GM12878 (cell line): ENCODE data around the gene ZSWIM6. TPM values are rescaled to one million over a fixed set of nuclear protein-coding genes. Genes with fewer than 3 reads are reported as not detected.

Experiments used
- CREB1 ChIP-seq: IDR thresholded peaks from 2 replicates; pipeline ENCODE4 v1.6.1; 2012; ENCODE audit warnings: low read depth, mild to moderate bottlenecking, inconsistent platforms
- EGR1 ChIP-seq, 2 experiments: IDR thresholded peaks; 1 replicate in 1 of 2; 2 replicates in 1 of 2; pipeline ENCODE4 v1.6.1; 2011 to 2012; ENCODE audit warnings: low read depth in 2 of 2, low read length in 2 of 2, borderline replicate concordance in 1 of 2, mild to moderate bottlenecking in 1 of 2, moderate library complexity in 1 of 2
- EP300 ChIP-seq, 2 experiments: fragments of 150-350 bp in 1 of 2; IDR thresholded peaks; 2 replicates each; pipeline ENCODE4 v1.6.1; 2011 to 2012; ENCODE audit warnings: low read depth in 2 of 2, low read length in 2 of 2, borderline replicate concordance in 1 of 2, improper control_type of control experiment in 1 of 2, inconsistent platforms in 1 of 2; ENCODE audit not compliant: control insufficient read depth in 1 of 2
- IRF4 ChIP-seq: IDR thresholded peaks from 2 replicates; pipeline ENCODE4 v1.6.1; 2011; ENCODE audit warnings: low read depth, low read length
- SMAD1 ChIP-seq: fragments of 450-650 bp; IDR thresholded peaks from 2 replicates; pipeline ENCODE4 v1.6.1; 2018; ENCODE audit warnings: mild to moderate bottlenecking, low read depth; ENCODE audit not compliant: partially characterized antibody
- SMAD5 ChIP-seq: IDR thresholded peaks from 2 replicates; pipeline ENCODE4 v1.6.1; 2016; ENCODE audit warnings: antibody characterized with exemption, low read depth
- SP1 ChIP-seq: IDR thresholded peaks from one replicate; pipeline ENCODE4 v1.6.1; 2011; ENCODE audit warnings: low read depth, low read length
- SREBF1 ChIP-seq: IDR thresholded peaks from 2 replicates; pipeline ENCODE4 v1.6.1; 2012; ENCODE audit warnings: mild to moderate bottlenecking, low read length
- TCF3 ChIP-seq: IDR thresholded peaks from 2 replicates; pipeline ENCODE4 v1.6.1; 2012; ENCODE audit warnings: low read depth, mild to moderate bottlenecking, low read length, borderline replicate concordance; ENCODE audit not compliant: insufficient read depth
- ZNF384 ChIP-seq: IDR thresholded peaks from 2 replicates; pipeline ENCODE4 v1.6.1; 2012; ENCODE audit warnings: low read depth, mild to moderate bottlenecking, low read length, improper control_type of control experiment, borderline replicate concordance
- polyA plus RNA-seq, 11 experiments: library from polyadenylated mRNA; depleted of rRNA in 4 of 11; unstranded in 6 of 11; stranded (reverse) in 5 of 11; fragments of >200 nt; fragmentation: Nextera tagmentation in 4 of 11; fragmentation: Illumina TruSeq in 1 of 11; extraction: Ambion mirVana in 4 of 11; extraction: Trizol in 1 of 11; gene quantifications; 1 replicate in 1 of 11; 2 replicates in 10 of 11; pipeline versions ENCODE4 v1.2.1 to v1.2.3, GENCODE V29; 2011 to 2016; ENCODE audit warnings: inconsistent platforms in 2 of 11, missing spikeins in 2 of 11, low read depth in 1 of 11
- total RNA-seq, 4 experiments: library from RNA; depleted of rRNA in 3 of 4; stranded (reverse); fragments of >200 nt in 3 of 4; fragmentation: Illumina TruSeq in 1 of 4; extraction: Trizol in 1 of 4; gene quantifications; 2 replicates each; pipeline versions ENCODE4 v1.2.1 to v1.2.3, GENCODE V29; 2013 to 2021
- TF ChIP-seq, protein P1 (sequence below): IDR thresholded peaks from 2 replicates; pipeline ENCODE4 v1.6.1; 2011; ENCODE audit warnings: mild to moderate bottlenecking, low read depth, low read length, moderate library complexity; ENCODE audit not compliant: insufficient replicate concordance
- TF ChIP-seq, protein P2 (sequence below): IDR thresholded peaks from 2 replicates; pipeline ENCODE4 v1.6.1; 2012; ENCODE audit warnings: mild to moderate bottlenecking, low read depth, low read length

Gene ZSWIM6
- total and polyA plus RNA-seq, 10 of the 15 experiments (the other 5 are each of a cell fraction or from before 2014, with no cell fraction given), result 0.53 to 6.2 (median 3.4) TPM

DNA sequence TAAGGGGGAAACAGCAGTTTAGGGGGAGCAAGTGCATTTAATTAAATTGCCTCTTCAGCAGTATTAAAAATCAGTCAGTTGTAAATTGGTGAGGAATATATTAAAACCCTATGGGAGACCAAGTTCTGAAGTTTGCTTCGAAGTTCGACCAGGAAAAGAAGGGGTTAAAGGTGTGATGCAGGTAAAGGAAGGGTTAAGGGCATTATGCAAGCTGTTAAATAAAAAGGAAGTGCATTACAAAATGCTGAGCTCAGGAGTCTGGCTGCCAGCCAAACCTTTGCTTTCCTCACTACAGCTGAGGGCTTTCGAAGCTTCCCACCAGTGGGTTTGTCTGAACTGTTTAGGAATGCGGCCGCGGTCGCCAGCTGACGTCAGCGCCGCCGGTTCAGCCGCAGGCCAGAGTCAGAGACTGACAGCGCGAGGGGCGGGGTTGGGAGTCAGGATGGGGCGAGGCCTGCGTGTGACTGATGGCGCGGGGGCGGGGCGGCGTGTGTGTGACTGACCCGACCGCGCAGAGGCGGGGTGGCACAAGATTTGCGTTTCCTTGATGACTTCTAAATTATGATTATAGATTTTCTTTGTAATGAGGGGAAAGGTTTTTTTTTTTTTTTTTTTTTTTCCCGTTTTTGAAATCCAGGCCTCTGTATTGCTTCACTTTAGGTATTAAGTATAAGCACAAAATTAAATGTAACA is 76.6 kb downstream of the ZSWIM6 start (continued):
- TF ChIP-seq, protein P1, sequence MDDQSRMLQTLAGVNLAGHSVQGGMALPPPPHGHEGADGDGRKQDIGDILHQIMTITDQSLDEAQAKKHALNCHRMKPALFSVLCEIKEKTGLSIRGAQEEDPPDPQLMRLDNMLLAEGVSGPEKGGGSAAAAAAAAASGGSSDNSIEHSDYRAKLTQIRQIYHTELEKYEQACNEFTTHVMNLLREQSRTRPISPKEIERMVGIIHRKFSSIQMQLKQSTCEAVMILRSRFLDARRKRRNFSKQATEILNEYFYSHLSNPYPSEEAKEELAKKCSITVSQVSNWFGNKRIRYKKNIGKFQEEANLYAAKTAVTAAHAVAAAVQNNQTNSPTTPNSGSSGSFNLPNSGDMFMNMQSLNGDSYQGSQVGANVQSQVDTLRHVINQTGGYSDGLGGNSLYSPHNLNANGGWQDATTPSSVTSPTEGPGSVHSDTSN, result peak; percentile 91
- TF ChIP-seq SMAD1, result peak; percentile 97
- TF ChIP-seq ZNF384, result no peak; the same call in 1 of the 2 replicates
- no peak for TF ChIP-seq TCF3
- TF ChIP-seq EGR1 (IDR thresholded peaks at IDR 0.05; ENCODE audit: borderline replicate concordance in 1 of 2, low read depth in 2 of 2, low read length in 2 of 2), result peak in 1 of 2 experiments; percentile 78; a peak in 2 of 3 replicates
- peak; percentile 78 to 82; a peak in 3 of 4 replicates for TF ChIP-seq EP300 (IDR thresholded peaks at IDR 0.05; ENCODE audit: borderline replicate concordance in 1 of 2, control insufficient read depth in 1 of 2, low read depth in 2 of 2, low read length in 2 of 2)
- peak; percentile 90 for TF ChIP-seq CREB1
- no peak for TF ChIP-seq SMAD5
- TF ChIP-seq SP1, result peak; percentile 9
- no peak for TF ChIP-seq IRF4
- no peak for TF ChIP-seq SREBF1
- TF ChIP-seq, protein P2, sequence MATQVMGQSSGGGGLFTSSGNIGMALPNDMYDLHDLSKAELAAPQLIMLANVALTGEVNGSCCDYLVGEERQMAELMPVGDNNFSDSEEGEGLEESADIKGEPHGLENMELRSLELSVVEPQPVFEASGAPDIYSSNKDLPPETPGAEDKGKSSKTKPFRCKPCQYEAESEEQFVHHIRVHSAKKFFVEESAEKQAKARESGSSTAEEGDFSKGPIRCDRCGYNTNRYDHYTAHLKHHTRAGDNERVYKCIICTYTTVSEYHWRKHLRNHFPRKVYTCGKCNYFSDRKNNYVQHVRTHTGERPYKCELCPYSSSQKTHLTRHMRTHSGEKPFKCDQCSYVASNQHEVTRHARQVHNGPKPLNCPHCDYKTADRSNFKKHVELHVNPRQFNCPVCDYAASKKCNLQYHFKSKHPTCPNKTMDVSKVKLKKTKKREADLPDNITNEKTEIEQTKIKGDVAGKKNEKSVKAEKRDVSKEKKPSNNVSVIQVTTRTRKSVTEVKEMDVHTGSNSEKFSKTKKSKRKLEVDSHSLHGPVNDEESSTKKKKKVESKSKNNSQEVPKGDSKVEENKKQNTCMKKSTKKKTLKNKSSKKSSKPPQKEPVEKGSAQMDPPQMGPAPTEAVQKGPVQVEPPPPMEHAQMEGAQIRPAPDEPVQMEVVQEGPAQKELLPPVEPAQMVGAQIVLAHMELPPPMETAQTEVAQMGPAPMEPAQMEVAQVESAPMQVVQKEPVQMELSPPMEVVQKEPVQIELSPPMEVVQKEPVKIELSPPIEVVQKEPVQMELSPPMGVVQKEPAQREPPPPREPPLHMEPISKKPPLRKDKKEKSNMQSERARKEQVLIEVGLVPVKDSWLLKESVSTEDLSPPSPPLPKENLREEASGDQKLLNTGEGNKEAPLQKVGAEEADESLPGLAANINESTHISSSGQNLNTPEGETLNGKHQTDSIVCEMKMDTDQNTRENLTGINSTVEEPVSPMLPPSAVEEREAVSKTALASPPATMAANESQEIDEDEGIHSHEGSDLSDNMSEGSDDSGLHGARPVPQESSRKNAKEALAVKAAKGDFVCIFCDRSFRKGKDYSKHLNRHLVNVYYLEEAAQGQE, result no peak
